Measurements from ENCODE around the gene SH3PXD2B. TPM values are rescaled to one million over a fixed set of nuclear protein-coding genes. Genes with fewer than 3 reads are reported as not detected.

The SH3PXD2B gene
- total and polyA plus RNA-seq, 10 of the 15 experiments (the other 5 are each of a cell fraction or from before 2014, with no cell fraction given): 0.05 to 1.6 (median 0.57) TPM

DNA sequence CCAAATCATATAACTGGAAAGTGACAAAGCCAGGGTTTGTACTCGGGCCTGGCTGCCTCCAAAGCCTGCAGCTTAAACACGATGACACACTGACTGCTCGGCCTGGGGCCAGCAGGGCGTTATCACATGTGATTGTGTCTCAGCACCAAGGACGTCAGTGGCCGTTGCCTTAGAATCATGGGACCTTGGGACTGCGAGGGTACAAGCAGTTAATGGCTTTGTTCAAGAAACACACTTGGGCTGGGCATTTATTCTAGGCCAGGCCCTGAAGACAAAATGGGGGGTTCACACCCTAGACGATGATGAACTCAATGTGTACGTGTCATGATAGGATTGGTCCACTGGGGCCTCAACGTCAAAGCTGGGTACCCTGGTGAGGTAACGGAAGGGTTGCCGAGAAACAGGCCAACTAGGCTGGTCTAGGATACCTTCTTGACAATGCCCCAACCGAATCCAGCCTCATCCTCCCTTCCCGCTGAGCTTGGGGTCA is 13.0 kb downstream of the SH3PXD2B start:
- no peak for TF ChIP-seq EZH2 (IDR thresholded peaks at IDR 0.05; ENCODE audit: borderline replicate concordance, control insufficient read depth, low read depth, low read length)
- TF ChIP-seq TCF7 (IDR thresholded peaks at IDR 0.05; ENCODE audit: borderline replicate concordance): no peak
- TF ChIP-seq YBX1 (IDR thresholded peaks at IDR 0.05): no peak
- no peak for TF ChIP-seq KAT2A (conservative IDR thresholded peaks at IDR 0.05; ENCODE audit: control insufficient read depth, low read depth, low read length)
- TF ChIP-seq KDM1A (IDR thresholded peaks at IDR 0.05; ENCODE audit: borderline replicate concordance): no peak
- TF ChIP-seq, protein P1, sequence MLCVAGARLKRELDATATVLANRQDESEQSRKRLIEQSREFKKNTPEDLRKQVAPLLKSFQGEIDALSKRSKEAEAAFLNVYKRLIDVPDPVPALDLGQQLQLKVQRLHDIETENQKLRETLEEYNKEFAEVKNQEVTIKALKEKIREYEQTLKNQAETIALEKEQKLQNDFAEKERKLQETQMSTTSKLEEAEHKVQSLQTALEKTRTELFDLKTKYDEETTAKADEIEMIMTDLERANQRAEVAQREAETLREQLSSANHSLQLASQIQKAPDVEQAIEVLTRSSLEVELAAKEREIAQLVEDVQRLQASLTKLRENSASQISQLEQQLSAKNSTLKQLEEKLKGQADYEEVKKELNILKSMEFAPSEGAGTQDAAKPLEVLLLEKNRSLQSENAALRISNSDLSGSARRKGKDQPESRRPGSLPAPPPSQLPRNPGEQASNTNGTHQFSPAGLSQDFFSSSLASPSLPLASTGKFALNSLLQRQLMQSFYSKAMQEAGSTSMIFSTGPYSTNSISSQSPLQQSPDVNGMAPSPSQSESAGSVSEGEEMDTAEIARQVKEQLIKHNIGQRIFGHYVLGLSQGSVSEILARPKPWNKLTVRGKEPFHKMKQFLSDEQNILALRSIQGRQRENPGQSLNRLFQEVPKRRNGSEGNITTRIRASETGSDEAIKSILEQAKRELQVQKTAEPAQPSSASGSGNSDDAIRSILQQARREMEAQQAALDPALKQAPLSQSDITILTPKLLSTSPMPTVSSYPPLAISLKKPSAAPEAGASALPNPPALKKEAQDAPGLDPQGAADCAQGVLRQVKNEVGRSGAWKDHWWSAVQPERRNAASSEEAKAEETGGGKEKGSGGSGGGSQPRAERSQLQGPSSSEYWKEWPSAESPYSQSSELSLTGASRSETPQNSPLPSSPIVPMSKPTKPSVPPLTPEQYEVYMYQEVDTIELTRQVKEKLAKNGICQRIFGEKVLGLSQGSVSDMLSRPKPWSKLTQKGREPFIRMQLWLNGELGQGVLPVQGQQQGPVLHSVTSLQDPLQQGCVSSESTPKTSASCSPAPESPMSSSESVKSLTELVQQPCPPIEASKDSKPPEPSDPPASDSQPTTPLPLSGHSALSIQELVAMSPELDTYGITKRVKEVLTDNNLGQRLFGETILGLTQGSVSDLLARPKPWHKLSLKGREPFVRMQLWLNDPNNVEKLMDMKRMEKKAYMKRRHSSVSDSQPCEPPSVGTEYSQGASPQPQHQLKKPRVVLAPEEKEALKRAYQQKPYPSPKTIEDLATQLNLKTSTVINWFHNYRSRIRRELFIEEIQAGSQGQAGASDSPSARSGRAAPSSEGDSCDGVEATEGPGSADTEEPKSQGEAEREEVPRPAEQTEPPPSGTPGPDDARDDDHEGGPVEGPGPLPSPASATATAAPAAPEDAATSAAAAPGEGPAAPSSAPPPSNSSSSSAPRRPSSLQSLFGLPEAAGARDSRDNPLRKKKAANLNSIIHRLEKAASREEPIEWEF (IDR thresholded peaks at IDR 0.05; ENCODE audit: insufficient replicate concordance, low read depth, low read length): no peak
- TF ChIP-seq, protein P2, sequence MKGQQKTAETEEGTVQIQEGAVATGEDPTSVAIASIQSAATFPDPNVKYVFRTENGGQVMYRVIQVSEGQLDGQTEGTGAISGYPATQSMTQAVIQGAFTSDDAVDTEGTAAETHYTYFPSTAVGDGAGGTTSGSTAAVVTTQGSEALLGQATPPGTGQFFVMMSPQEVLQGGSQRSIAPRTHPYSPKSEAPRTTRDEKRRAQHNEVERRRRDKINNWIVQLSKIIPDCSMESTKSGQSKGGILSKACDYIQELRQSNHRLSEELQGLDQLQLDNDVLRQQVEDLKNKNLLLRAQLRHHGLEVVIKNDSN (IDR thresholded peaks at IDR 0.05; ENCODE audit: borderline replicate concordance, extremely low read length, insufficient read depth, low read depth, low read length): no peak
- TF ChIP-seq, protein P3, sequence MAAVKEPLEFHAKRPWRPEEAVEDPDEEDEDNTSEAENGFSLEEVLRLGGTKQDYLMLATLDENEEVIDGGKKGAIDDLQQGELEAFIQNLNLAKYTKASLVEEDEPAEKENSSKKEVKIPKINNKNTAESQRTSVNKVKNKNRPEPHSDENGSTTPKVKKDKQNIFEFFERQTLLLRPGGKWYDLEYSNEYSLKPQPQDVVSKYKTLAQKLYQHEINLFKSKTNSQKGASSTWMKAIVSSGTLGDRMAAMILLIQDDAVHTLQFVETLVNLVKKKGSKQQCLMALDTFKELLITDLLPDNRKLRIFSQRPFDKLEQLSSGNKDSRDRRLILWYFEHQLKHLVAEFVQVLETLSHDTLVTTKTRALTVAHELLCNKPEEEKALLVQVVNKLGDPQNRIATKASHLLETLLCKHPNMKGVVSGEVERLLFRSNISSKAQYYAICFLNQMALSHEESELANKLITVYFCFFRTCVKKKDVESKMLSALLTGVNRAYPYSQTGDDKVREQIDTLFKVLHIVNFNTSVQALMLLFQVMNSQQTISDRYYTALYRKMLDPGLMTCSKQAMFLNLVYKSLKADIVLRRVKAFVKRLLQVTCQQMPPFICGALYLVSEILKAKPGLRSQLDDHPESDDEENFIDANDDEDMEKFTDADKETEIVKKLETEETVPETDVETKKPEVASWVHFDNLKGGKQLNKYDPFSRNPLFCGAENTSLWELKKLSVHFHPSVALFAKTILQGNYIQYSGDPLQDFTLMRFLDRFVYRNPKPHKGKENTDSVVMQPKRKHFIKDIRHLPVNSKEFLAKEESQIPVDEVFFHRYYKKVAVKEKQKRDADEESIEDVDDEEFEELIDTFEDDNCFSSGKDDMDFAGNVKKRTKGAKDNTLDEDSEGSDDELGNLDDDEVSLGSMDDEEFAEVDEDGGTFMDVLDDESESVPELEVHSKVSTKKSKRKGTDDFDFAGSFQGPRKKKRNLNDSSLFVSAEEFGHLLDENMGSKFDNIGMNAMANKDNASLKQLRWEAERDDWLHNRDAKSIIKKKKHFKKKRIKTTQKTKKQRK (IDR thresholded peaks at IDR 0.05; ENCODE audit: low read depth, low read length): no peak
- no peak overlapping the region for H3K27ac ChIP-seq (ENCODE audit: control insufficient read depth, insufficient read depth)
- intact Hi-C loops (cut with micrococcal nuclease; ENCODE audit: unreplicated experiment) (no loop called here), in situ Hi-C loops (cut with MboI) (no loop called here)
- no peaks in the 10 kb centered on the region for H3K36me3 ChIP-seq (ENCODE audit: control insufficient read depth in 2 of 2, insufficient read depth in 2 of 2, low read length in 1 of 2)
- DNase-seq (ENCODE audit: low read depth, low spot score): no peak
- peaks cover 3 to 6% of the 10 kb centered on the region in 2 experiments; a peak in 2 of 4 replicates for H3K27me3 ChIP-seq (replicated peaks in 1 of 2; ENCODE audit: control insufficient read depth in 2 of 2, insufficient read depth in 2 of 2, low read length in 1 of 2)
- no peaks in the 10 kb centered on the region for H3K79me2 ChIP-seq (ENCODE audit: control insufficient read depth, insufficient read depth, low read length)
- no peaks in the 10 kb centered on the region for H3K4me1 ChIP-seq (ENCODE audit: control insufficient read depth, insufficient read depth, low read length)
- FAIRE-seq: no peak
- ChIA-PET CTCF (no interaction called here), POLR2A (no interaction called here), SMC1A (ENCODE audit: uncharacterized antibody, unreplicated experiment) (no interaction called here), RAD21 (ENCODE audit: unreplicated experiment) (no interaction called here)
- 51% methylated on average over 14 of the region's 14 CpGs for WGBS (ENCODE audit: insufficient coverage, insufficient replicate concordance, low lambda C conversion rate, missing lambda C conversion rate)
- H3K9me3 ChIP-seq (replicated peaks; ENCODE audit: control insufficient read depth, insufficient read depth, low read length): no peaks in the 10 kb centered on the region; the same call in 2 of the 3 replicates
- H4K20me1 ChIP-seq (ENCODE audit: control insufficient read depth, insufficient read depth): no peaks in the 10 kb centered on the region
- ATAC-seq: no peak
- BruUV-seq (replicated peaks): no TSS peak
- H3K9ac ChIP-seq (ENCODE audit: control insufficient read depth, insufficient read depth, low read length): no peak overlapping the region
- no peak overlapping the region for H3K4me2 ChIP-seq (ENCODE audit: control insufficient read depth, insufficient read depth)
- no peak overlapping the region for H3K4me3 ChIP-seq
- no peak overlapping the region for H2AFZ ChIP-seq (ENCODE audit: control insufficient read depth, low read depth, low read length)

Data from GM12878 (cell line).